Measurements from ENCODE around the gene MYO18A.

Gene MYO18A

DNA sequence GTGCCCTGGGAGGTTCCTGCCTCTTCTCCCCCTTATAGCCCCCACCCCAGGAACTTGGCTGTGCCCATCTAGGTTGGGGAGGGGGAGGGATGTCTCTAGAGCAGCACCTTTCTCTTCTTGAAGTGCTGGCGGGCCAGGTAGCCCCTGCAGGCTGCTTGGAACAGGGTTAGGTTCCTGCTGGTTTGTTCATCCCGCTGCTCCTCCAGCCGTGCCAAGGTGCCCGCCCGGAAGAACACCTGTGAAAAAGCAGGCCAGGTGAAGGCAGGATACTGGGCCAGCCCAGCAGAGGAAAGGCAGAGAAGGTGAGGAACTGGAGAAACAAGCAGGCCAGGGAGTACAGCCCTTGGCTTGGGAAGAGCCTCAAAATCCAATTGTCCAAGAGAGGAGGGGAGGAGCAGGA is 80.7 kb downstream of the MYO18A start:
- TF ChIP-seq, protein P1, sequence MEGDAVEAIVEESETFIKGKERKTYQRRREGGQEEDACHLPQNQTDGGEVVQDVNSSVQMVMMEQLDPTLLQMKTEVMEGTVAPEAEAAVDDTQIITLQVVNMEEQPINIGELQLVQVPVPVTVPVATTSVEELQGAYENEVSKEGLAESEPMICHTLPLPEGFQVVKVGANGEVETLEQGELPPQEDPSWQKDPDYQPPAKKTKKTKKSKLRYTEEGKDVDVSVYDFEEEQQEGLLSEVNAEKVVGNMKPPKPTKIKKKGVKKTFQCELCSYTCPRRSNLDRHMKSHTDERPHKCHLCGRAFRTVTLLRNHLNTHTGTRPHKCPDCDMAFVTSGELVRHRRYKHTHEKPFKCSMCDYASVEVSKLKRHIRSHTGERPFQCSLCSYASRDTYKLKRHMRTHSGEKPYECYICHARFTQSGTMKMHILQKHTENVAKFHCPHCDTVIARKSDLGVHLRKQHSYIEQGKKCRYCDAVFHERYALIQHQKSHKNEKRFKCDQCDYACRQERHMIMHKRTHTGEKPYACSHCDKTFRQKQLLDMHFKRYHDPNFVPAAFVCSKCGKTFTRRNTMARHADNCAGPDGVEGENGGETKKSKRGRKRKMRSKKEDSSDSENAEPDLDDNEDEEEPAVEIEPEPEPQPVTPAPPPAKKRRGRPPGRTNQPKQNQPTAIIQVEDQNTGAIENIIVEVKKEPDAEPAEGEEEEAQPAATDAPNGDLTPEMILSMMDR (conservative IDR thresholded peaks at IDR 0.05; ENCODE audit: control insufficient read depth, insufficient read depth, low read depth, low read length), result no peak
- no peak for DNase-seq (ENCODE audit: low read depth)
- H3K4me3 ChIP-seq (ENCODE audit: control insufficient read depth, low read depth, low read length), result no peak overlapping the region

DNA sequence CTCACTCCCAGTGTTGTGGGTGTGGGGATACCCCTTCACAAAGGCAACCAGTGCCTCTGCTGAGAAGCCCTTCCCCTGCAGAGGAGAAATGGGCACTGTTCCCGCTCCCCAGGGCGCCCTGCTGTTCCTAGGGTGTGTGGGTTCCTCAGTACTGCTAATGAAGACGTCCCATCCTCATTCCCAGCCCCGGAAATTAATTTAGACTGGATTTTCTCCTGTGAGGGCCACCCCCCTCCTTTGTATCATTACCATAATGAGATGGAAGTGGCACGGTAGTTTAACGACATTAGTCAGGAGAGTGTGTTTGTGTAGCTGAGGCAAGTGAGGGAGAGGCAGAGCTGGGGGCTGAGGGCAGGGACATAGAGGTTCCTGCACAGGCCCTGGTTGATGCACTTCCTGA is 84.1 kb downstream of the MYO18A start:
- TF ChIP-seq, protein P1 (conservative IDR thresholded peaks at IDR 0.05; ENCODE audit: control insufficient read depth, insufficient read depth, low read depth, low read length), result no peak
- no peak for DNase-seq (ENCODE audit: low read depth)
- no peak overlapping the region for H3K4me3 ChIP-seq (ENCODE audit: control insufficient read depth, low read depth, low read length)

DNA sequence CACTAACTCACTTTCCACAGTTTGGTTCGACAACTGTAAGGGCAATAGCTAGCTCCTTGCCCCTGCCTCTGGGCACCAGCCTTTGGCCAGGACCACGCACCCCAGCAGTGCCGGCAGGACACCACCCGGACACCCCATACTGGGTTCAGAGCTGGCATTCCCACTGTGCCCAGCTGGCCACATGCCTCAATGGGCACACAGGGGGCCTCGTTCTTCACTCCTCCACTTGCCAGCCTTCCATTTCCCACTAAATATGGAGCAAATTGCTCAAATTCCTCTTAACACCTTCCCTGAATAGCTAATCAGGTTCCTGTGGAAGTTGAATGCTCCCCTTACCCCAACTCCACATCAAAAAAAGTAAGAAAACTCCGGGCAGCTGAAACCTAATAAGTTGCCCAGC is 84.8 kb downstream of the MYO18A start:
- no peak overlapping the region for H3K4me3 ChIP-seq (ENCODE audit: control insufficient read depth, low read depth, low read length)
- TF ChIP-seq, protein P1 (conservative IDR thresholded peaks at IDR 0.05; ENCODE audit: control insufficient read depth, insufficient read depth, low read depth, low read length), result no peak
- DNase-seq (ENCODE audit: low read depth), result no peak

DNA sequence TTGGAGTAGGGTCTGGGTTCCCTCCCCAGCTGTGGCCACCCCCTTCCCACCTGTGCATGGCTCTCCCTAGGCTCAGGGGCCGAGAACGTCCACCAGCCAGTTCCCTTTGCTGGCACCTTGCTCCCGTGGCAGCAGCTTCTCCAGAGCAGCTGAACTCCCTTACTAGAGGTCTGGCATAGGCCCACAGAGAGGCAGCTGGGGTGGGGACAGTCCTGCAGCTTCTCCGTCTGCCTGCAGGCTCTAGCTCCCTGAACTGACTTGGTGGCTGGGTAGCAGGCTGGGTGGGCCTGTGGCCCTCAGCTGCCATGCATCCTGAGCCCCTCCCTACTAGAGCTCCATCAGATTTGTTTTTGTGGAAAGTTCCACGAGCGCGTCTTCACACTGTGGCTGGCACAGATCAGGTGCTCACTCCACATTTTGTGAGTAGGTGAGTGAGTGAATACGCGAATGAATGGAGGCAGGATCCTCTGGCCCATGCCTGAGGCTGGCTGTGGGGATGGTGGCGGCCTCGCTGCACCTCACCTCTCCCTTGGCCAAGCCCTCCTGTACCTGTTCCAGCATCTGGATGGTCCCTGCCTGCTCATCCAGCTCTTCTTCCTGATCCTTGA is 86.0 kb downstream of the MYO18A start:
- no peak overlapping the region for H3K4me3 ChIP-seq (ENCODE audit: control insufficient read depth, low read depth, low read length)
- DNase-seq (ENCODE audit: low read depth), result no peak
- TF ChIP-seq, protein P1 (conservative IDR thresholded peaks at IDR 0.05; ENCODE audit: control insufficient read depth, insufficient read depth, low read depth, low read length), result no peak

DNA sequence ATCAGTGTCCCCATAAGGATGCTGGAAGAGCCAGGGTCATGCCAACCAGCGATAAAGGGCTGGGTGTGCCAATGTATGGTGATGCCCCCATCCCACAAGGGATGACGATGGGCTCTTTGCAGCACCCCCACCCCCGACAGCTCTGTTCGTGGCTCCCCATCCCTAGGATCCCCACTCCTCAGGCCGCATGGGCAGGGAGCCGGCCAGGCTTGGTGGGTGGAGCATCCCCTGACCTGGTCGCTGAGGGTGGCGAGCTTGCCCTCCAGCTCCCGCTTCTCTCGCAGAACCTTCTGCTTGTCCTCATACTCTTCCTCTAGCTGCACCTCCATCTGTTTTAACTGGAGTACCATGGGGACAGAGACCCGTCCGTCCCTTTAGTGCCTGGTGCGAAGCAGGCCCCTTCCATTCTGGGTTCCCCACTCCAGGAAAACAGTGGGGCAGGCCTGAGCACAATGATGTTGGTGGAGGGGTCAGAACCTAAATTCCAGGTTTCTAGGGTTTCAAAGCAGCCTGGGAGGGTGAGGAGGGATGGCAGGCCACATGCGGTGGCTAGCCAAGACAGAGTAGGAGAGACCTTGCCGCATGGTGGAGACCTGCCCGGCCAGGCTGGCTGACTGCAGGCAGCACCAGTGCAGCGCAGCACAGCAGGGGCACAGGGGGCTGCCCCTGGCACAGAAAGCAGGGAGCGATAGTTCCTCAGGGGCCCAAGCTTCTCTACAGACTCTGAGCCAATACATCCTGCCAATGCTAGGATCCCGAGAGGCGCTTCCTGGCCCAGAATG is 86.9 kb downstream of the MYO18A start:
- TF ChIP-seq, protein P1 (conservative IDR thresholded peaks at IDR 0.05; ENCODE audit: control insufficient read depth, insufficient read depth, low read depth, low read length), result no peak
- H3K4me3 ChIP-seq (ENCODE audit: control insufficient read depth, low read depth, low read length), result no peak overlapping the region
- DNase-seq (ENCODE audit: low read depth), result no peak

DNA sequence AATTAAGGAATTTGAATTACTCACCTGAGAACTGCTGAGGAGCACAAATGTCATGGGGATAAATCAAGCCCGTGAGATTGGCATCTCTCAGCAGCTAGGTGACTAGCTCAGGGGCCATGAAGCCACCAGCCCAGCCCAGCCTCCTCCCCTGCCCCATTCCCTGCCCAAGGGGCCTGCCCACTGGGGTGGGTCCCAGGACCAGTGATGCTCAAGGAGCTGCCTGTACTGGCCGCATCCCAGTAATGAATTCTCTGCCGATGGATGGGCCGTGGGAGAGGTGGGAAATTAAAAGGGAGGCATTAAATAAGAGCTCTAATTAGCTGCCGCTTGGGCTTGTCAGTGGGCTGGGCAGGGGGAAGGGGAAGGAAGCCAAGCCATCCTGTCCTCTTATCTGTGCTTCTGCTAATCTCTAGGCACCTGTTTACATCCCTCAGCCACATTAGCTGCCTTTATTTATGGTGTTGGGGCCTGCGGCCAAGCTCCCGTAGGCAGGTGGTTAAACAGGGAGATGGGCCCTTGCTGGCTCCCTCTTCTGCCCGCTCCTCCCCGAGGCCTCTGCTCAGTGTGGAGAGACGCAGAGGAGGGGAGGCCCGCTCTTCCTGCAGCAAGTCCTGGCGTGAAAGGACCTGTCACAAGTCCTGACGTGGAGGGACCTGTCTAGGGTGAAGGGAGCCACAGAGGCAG is 88.5 kb downstream of the MYO18A start:
- H3K4me3 ChIP-seq (ENCODE audit: control insufficient read depth, low read depth, low read length), result no peak overlapping the region
- DNase-seq (ENCODE audit: low read depth), result no peak
- TF ChIP-seq, protein P1 (conservative IDR thresholded peaks at IDR 0.05; ENCODE audit: control insufficient read depth, insufficient read depth, low read depth, low read length), result no peak
